ENCODE measurements around the gene PRTN3. TPM values are rescaled to one million over a fixed set of nuclear protein-coding genes. Genes with fewer than 3 reads are reported as not detected.
A peak's percentile ranks its signal among the peaks of the same experiment; 100 is the strongest.

PRTN3 gene
- polyA plus RNA-seq, 1 of the 3 experiments (the other 2 are of a cell fraction): not detected

- no peaks in the 10 kb centered on the region for H3K9me2 ChIP-seq
- H3K27ac ChIP-seq (ENCODE audit: low read depth in 2 of 2, low read length in 1 of 2): no peak overlapping the region
- H3K9ac ChIP-seq: no peak overlapping the region
- ChIA-PET POLR2A (interaction anchor here (0.7 to 1.5 kb wide), 2 partner anchors 9 to 12 kb away, joined by 5 to 6 read pairs; no protein-coding TSS in a partner anchor), CTCF (no interaction called here)
- H4K20me1 ChIP-seq (ENCODE audit: insufficient read depth): peaks cover 27% of the 10 kb centered on the region
- H2AFZ ChIP-seq (ENCODE audit: low read depth): no peak overlapping the region
- WGBS (ENCODE audit: low lambda C conversion rate): 94% methylated on average over 28 of the region's 49 CpGs
- H3K4me3 ChIP-seq (ENCODE audit: low read depth in 2 of 2, low read length in 1 of 2): no peak overlapping the region
- H3K4me2 ChIP-seq: no peak overlapping the region
- H3K9me3 ChIP-seq: no peaks in the 10 kb centered on the region
- H3K27me3 ChIP-seq (ENCODE audit: insufficient read depth): no peaks in the 10 kb centered on the region
- peak; percentile 19; the same call in 1 of the 2 replicates for TF ChIP-seq POLR2AphosphoS5 (IDR thresholded peaks at IDR 0.05; ENCODE audit: low read depth, low read length)
- peak; percentile 16; the same call in 1 of the 2 replicates for TF ChIP-seq SIN3A (IDR thresholded peaks at IDR 0.05; ENCODE audit: borderline replicate concordance, low read depth, low read length)
- peak; percentile 2; the same call in 1 of the 2 replicates for TF ChIP-seq PBX3 (IDR thresholded peaks at IDR 0.05)
- TF ChIP-seq REST (IDR thresholded peaks at IDR 0.05; ENCODE audit: low read depth, low read length): no peak
- peaks cover 19 to 28% of the 10 kb centered on the region in 2 experiments for H3K36me3 ChIP-seq (replicated peaks in 1 of 2; ENCODE audit: control insufficient read depth in 1 of 2, insufficient read depth in 2 of 2, low read length in 1 of 2)
- peaks cover 23% of the 10 kb centered on the region for H3F3A ChIP-seq (replicated peaks; ENCODE audit: insufficient read depth)
- peaks cover 5% of the 10 kb centered on the region; the same call in 1 of the 2 replicates for H3K79me2 ChIP-seq (ENCODE audit: insufficient read depth)
- H3K4me1 ChIP-seq (ENCODE audit: control insufficient read depth in 1 of 2, insufficient read depth in 2 of 2, low read depth in 1 of 2, low read length in 1 of 2): no peaks in the 10 kb centered on the region
- peak; percentile 55 for DNase-seq
Observed at GRCh38 chr19:814152-815078, 26.4 kb upstream of the PRTN3 start.

DNA sequence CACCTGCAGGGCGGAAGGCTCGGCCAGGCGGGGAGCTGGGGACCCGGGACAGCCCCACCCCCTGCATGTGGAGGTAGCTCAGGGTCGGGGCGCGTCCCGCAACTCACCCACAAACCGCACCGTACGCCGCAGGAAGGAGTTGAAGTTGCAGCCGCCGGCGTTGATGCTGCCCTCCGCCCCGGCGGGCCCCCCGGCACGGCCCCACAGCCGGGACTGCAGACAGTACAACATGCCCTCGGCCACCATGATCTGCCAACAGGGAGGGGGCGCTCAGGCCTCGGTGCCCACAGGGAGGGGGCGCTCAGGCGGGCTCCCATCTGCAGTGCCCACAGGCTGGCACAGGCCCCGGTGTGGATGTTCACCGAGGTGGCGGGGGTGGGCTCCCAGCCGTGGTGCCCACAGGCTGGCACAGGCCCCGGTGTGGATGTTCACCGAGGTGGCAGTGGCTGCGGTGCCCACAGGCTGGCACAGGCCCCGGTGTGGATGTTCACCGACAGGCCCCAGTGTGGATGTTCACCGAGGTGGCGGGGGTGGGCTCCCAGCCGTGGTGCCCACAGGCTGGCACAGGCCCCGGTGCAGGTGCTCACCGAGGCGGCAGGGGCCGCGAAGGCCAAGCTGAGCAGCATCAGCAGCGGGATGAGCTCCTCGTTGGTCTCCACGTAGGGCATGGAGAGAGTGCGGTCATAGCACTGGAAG is 25.6 kb upstream of the PRTN3 start:
- H3K9me3 ChIP-seq: no peaks in the 10 kb centered on the region
- no peak overlapping the region for H2AFZ ChIP-seq (ENCODE audit: low read depth)
- CTCF ChIA-PET: interaction anchor here (1.0 kb wide), 1 partner anchor 45 kb away, joined by 3 read pairs; no protein-coding TSS in a partner anchor
- no peaks in the 10 kb centered on the region for H3K79me2 ChIP-seq (ENCODE audit: insufficient read depth)
- no peak for DNase-seq
- no peak overlapping the region for H3K9ac ChIP-seq
- no peaks in the 10 kb centered on the region for H3K9me2 ChIP-seq
- H3K27ac ChIP-seq (ENCODE audit: low read depth in 2 of 2, low read length in 1 of 2): no peak overlapping the region
- 97% methylated on average over 5 of the region's 47 CpGs for WGBS (ENCODE audit: low lambda C conversion rate)
- H3K4me2 ChIP-seq: no peak overlapping the region
- TF ChIP-seq CHD2 (IDR thresholded peaks at IDR 0.05; ENCODE audit: low read length, partially characterized antibody): no peak
- no peak for TF ChIP-seq JUND (IDR thresholded peaks at IDR 0.05)
- TF ChIP-seq, protein P1, sequence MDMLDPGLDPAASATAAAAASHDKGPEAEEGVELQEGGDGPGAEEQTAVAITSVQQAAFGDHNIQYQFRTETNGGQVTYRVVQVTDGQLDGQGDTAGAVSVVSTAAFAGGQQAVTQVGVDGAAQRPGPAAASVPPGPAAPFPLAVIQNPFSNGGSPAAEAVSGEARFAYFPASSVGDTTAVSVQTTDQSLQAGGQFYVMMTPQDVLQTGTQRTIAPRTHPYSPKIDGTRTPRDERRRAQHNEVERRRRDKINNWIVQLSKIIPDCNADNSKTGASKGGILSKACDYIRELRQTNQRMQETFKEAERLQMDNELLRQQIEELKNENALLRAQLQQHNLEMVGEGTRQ (IDR thresholded peaks at IDR 0.05; ENCODE audit: borderline replicate concordance, low read depth, low read length): no peak
- no peak for TF ChIP-seq EZH2phosphoT487 (IDR thresholded peaks at IDR 0.05; ENCODE audit: borderline replicate concordance, low read depth)
- no peak for TF ChIP-seq FOXJ3 (CRISPR knock-in tag; IDR thresholded peaks at IDR 0.05)
- TF ChIP-seq CTCF (IDR thresholded peaks at IDR 0.05): no peak
- H3K4me3 ChIP-seq (ENCODE audit: low read depth in 2 of 2, low read length in 1 of 2): no peak overlapping the region
- no peaks in the 10 kb centered on the region for H3K4me1 ChIP-seq (ENCODE audit: control insufficient read depth in 1 of 2, insufficient read depth in 2 of 2, low read depth in 1 of 2, low read length in 1 of 2)
- peaks cover 19% of the 10 kb centered on the region for H4K20me1 ChIP-seq (ENCODE audit: insufficient read depth)
- peaks cover 11 to 20% of the 10 kb centered on the region in 2 experiments for H3K36me3 ChIP-seq (replicated peaks in 1 of 2; ENCODE audit: control insufficient read depth in 1 of 2, insufficient read depth in 2 of 2, low read length in 1 of 2)
- POLR2A ChIA-PET: interaction anchor here (0.7 to 1.5 kb wide), 3 partner anchors 10 to 14 kb away, joined by 4 to 6 read pairs (median 5); no protein-coding TSS in a partner anchor
- no peaks in the 10 kb centered on the region for H3K27me3 ChIP-seq (ENCODE audit: insufficient read depth)
- peaks cover 16% of the 10 kb centered on the region for H3F3A ChIP-seq (replicated peaks; ENCODE audit: insufficient read depth)

Measured in SK-N-SH (cell line).